Breast epithelium (tissue), 4 donors: ENCODE data around the gene DOK1. TPM values are rescaled to one million over a fixed set of nuclear protein-coding genes. Genes with fewer than 3 reads are reported as not detected.

ENCODE experiments used
- DNase-seq, 2 donors: peaks; one replicate each; pipeline ENCODE4 v3.0.0-alpha.2; 2019; ENCODE audit warnings: low spot score in 2 of 2
- H3K27ac ChIP-seq, 2 donors: fragments of 200-600 bp; sonication (generic) in 1 of 2; one replicate each; pipeline ENCODE4 v1.5.1; 2016 to 2019; ENCODE audit warnings: mild to moderate bottlenecking in 1 of 2
- H3K27me3 ChIP-seq, 2 donors: fragments of 200-600 bp; sonication (generic) in 1 of 2; one replicate each; pipeline versions ENCODE4 v1.5.1 to v1.6.0; 2017 to 2019; ENCODE audit warnings: control low read depth in 1 of 2, mild to moderate bottlenecking in 1 of 2
- H3K36me3 ChIP-seq: fragments of 200-600 bp; one replicate; pipeline ENCODE4 v1.5.1; 2019
- H3K4me1 ChIP-seq, 2 donors: fragments of 200-600 bp; sonication (generic); one replicate each; pipeline ENCODE4 v1.5.1; 2016 to 2019; ENCODE audit warnings: control low read depth in 1 of 2
- H3K4me3 ChIP-seq, 3 donors: fragments of 200-600 bp; sonication (generic); 1 replicate in 2 of 3; 2 replicates in 1 of 3; pipeline ENCODE4 v1.5.1; 2016 to 2019; ENCODE audit warnings: mild to moderate bottlenecking in 3 of 3, moderate library complexity in 2 of 3
- H3K9me3 ChIP-seq, 2 donors: fragments of 200-600 bp; sonication (generic) in 1 of 2; one replicate each; pipeline ENCODE4 v1.5.1; 2016 to 2019; ENCODE audit warnings: control low read depth in 1 of 2
- CTCF ChIP-seq, 3 donors: fragments of 450-650 bp; IDR thresholded peaks; one replicate each; pipeline ENCODE4 v1.5.1; 2016 to 2017; ENCODE audit warnings: antibody characterized with exemption in 3 of 3, mild to moderate bottlenecking in 3 of 3, moderate library complexity in 3 of 3
- POLR2A ChIP-seq: fragments of 450-650 bp; IDR thresholded peaks from one replicate; pipeline ENCODE4 v1.6.1; 2016; ENCODE audit warnings: antibody characterized with exemption, mild to moderate bottlenecking, moderate library complexity
- POLR2AphosphoS5 ChIP-seq, 3 donors: sonication (generic); formaldehyde crosslinking; IDR thresholded peaks; one replicate each; pipeline ENCODE4 v1.6.1; 2017; ENCODE audit warnings: antibody characterized with exemption in 3 of 3
- intact Hi-C: fragments of 100-400 bp; cut with DNase I; formaldehyde crosslinking; loops from one replicate; pipeline ENCODE4 v1.15.1; 2023; ENCODE audit warnings: low total_unique reads
- total RNA-seq, 3 donors: library from RNA; depleted of rRNA; stranded (reverse); fragments of >200 nt; gene quantifications; one replicate each; pipeline ENCODE4 v1.1.0, GENCODE V29; 2016

DOK1 gene
- total RNA-seq, 3 donors from 2014 or later: 11.0 to 33.3 (median 13.1) TPM

- H3K27ac ChIP-seq: peak overlapping the region; percentile 90 to 92
- H3K9me3 ChIP-seq: no peaks in the 10 kb centered on the region
- no peak for TF ChIP-seq POLR2AphosphoS5 (IDR thresholded peaks at IDR 0.05)
- no peak for TF ChIP-seq POLR2A
- TF ChIP-seq CTCF (IDR thresholded peaks at IDR 0.05): no peak
- H3K27me3 ChIP-seq: no peaks in the 10 kb centered on the region
- no peak for DNase-seq
- intact Hi-C loops: no loop called here
- peak overlapping the region; percentile 75 to 92 (median 77) for H3K4me3 ChIP-seq
- no peaks in the 10 kb centered on the region for H3K36me3 ChIP-seq
- H3K4me1 ChIP-seq: peaks cover 0 to 18% of the 10 kb centered on the region in 2 donors
Measured at GRCh38 chr2:74530239-74531187, 24.0 kb upstream of the DOK1 start.

GRCh38 chr2:74531666-74532065 is 22.9 kb upstream of the DOK1 start:
- Histone ChIP-seq H3K4me1 (peaks cover 0 to 18% of the 10 kb centered on the region in 2 donors), H3K27me3 (no peaks in the 10 kb centered on the region), H3K27ac (no peak overlapping the region), H3K36me3 (no peaks in the 10 kb centered on the region), H3K9me3 (no peaks in the 10 kb centered on the region), H3K4me3 (no peak overlapping the region)
- intact Hi-C loops: no loop called here
- TF ChIP-seq CTCF (IDR thresholded peaks at IDR 0.05) (no peak), POLR2A (no peak), POLR2AphosphoS5 (IDR thresholded peaks at IDR 0.05) (no peak)
- DNase-seq: no peak

GRCh38 chr2:74532222-74532621 is 22.3 kb upstream of the DOK1 start:
- Histone ChIP-seq H3K27me3 (no peaks in the 10 kb centered on the region), H3K4me3 (no peak overlapping the region), H3K27ac (no peak overlapping the region), H3K36me3 (no peaks in the 10 kb centered on the region), H3K4me1 (peaks cover 0 to 18% of the 10 kb centered on the region in 2 donors), H3K9me3 (no peaks in the 10 kb centered on the region)
- intact Hi-C loops: no loop called here
- TF ChIP-seq POLR2A (no peak), CTCF (IDR thresholded peaks at IDR 0.05) (no peak), POLR2AphosphoS5 (IDR thresholded peaks at IDR 0.05) (no peak)
- no peak for DNase-seq

- Histone ChIP-seq H3K9me3 (no peaks in the 10 kb centered on the region), H3K4me3 (no peak overlapping the region), H3K27ac (no peak overlapping the region), H3K4me1 (peaks cover 0 to 15% of the 10 kb centered on the region in 2 donors), H3K36me3 (no peaks in the 10 kb centered on the region), H3K27me3 (no peaks in the 10 kb centered on the region)
- no peak for DNase-seq
- intact Hi-C loops: no loop called here
- TF ChIP-seq POLR2AphosphoS5 (IDR thresholded peaks at IDR 0.05) (no peak), POLR2A (no peak), CTCF (IDR thresholded peaks at IDR 0.05) (no peak)
Measured at GRCh38 chr2:74533464-74533863, 21.1 kb upstream of the DOK1 start.

DNA sequence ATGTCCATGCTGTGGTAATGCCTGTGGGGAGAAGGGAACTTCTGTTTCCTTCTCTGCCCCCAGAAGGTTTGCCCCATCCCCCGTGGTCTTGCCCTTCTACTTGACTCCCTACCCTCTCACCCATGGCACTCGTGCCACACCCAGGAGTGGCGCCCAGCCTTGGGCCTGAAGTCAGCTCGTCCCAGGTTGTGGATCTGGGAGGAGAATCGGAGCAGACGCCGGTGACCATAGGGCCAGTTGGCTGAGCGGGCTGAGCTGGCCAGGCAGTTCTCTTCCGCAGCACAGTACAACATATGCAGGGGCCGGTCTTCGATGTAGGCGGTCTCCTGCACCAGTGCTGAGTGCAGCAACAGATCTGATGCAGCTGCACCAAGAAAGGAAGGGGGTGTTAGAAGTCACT is 20.1 kb upstream of the DOK1 start:
- H3K36me3 ChIP-seq: no peaks in the 10 kb centered on the region
- H3K9me3 ChIP-seq: no peaks in the 10 kb centered on the region
- H3K4me3 ChIP-seq: no peak overlapping the region
- no peak for DNase-seq
- intact Hi-C loops: no loop called here
- TF ChIP-seq CTCF (IDR thresholded peaks at IDR 0.05) (no peak), POLR2AphosphoS5 (IDR thresholded peaks at IDR 0.05) (no peak), POLR2A (no peak)
- no peaks in the 10 kb centered on the region for H3K27me3 ChIP-seq
- H3K27ac ChIP-seq: no peak overlapping the region
- peaks cover 0 to 10% of the 10 kb centered on the region in 2 donors for H3K4me1 ChIP-seq
